ENCODE data around the gene NRSN2. TPM values are rescaled to one million over a fixed set of nuclear protein-coding genes. Genes with fewer than 3 reads are reported as not detected.

NRSN2 gene
- total and polyA plus RNA-seq, 2 of the 4 experiments (the other 2 are of a cell fraction), result 9.9 to 101 TPM

GRCh38 chr20:403582-403957 is 56.7 kb downstream of the NRSN2 start:
- Histone ChIP-seq H4K91ac (ENCODE audit: insufficient read depth, low read depth, low read length) (no peak overlapping the region), H3K4ac (ENCODE audit: low read depth, low read length) (no peak overlapping the region), H3K27ac (ENCODE audit: insufficient read depth, low read length) (no peak overlapping the region), H3K18ac (ENCODE audit: low read depth, low read length) (no peak overlapping the region), H3K4me3 (ENCODE audit: insufficient read depth, low read depth, low read length) (no peak overlapping the region), H3K23ac (ENCODE audit: low read depth, low read length) (no peak overlapping the region), H3K36me3 (ENCODE audit: control insufficient read depth, insufficient read depth, low read length) (peaks cover under 1% of the 10 kb centered on the region), H4K20me1 (ENCODE audit: insufficient read depth, low read length) (no peaks in the 10 kb centered on the region), H3K9me3 (ENCODE audit: control insufficient read depth, insufficient read depth, low read length) (0 out of 2 replicates have a peak, but pooled peaks cover 3% of the 10 kb centered on the region), H2AFZ (replicated peaks; ENCODE audit: low read length, poor library complexity) (no peak overlapping the region), H3K4me2 (ENCODE audit: low read depth, low read length) (no peak overlapping the region), H4K5ac (ENCODE audit: low read depth, low read length) (no peak overlapping the region), H2BK15ac (ENCODE audit: low read depth, low read length) (no peak overlapping the region; the same call in 2 of the 3 replicates), H3K79me1 (ENCODE audit: low read depth in 1 of 2, low read length in 2 of 2) (peaks cover 0 to 4% of the 10 kb centered on the region in 2 experiments; a peak in 3 of 4 replicates), H2AK9ac (replicated peaks; ENCODE audit: low read depth, low read length, poor library complexity) (no peak overlapping the region), H3K4me1 (ENCODE audit: control insufficient read depth, insufficient read depth, low read length) (peaks cover 8% of the 10 kb centered on the region), H2BK5ac (ENCODE audit: low read depth, low read length, poor library complexity, severe bottlenecking) (no peak overlapping the region), H3K56ac (ENCODE audit: extremely low read depth, insufficient read depth, low read length) (no peak overlapping the region), H3K9ac (ENCODE audit: low read depth, low read length) (no peak overlapping the region), H2BK120ac (ENCODE audit: low read depth, low read length) (no peak overlapping the region), H2BK20ac (ENCODE audit: low read depth, low read length) (no peak overlapping the region; the same call in 1 of the 2 replicates), H3K9me1 (ENCODE audit: insufficient read depth, low read length) (no peaks in the 10 kb centered on the region), H2AK5ac (ENCODE audit: low read depth, low read length) (no peak overlapping the region), H3K14ac (replicated peaks; ENCODE audit: low read depth, low read length) (no peak overlapping the region), H4K8ac (ENCODE audit: low read depth in 2 of 2, low read length in 2 of 2) (no peak overlapping the region), H3K27me3 (ENCODE audit: control insufficient read depth, insufficient read depth, low read length) (no peaks in the 10 kb centered on the region)
- BruUV-seq (replicated peaks), result no TSS peak
- dilution Hi-C loops (cut with HindIII; ENCODE audit: low sequenced_read_pairs, unreplicated experiment) (no loop called here), in situ Hi-C loops (cut with MboI; ENCODE audit: low sequenced_read_pairs) (no loop called here), intact Hi-C loops (cut with micrococcal nuclease) (no loop called here)
- ATAC-seq (ENCODE audit: low read depth), result no peak
- 100% methylated on average over 1 of the region's 3 CpGs; no CpG with 5 or more reads in 1 of the 2 experiments for WGBS, 2 experiments (ENCODE audit: extremely low coverage in 2 of 2, insufficient read length in 1 of 2)
- CTCF ChIA-PET, result no interaction called here
- POLR2A ChIA-PET (ENCODE audit: unreplicated experiment), result no interaction called here
- TF ChIP-seq, protein P1, sequence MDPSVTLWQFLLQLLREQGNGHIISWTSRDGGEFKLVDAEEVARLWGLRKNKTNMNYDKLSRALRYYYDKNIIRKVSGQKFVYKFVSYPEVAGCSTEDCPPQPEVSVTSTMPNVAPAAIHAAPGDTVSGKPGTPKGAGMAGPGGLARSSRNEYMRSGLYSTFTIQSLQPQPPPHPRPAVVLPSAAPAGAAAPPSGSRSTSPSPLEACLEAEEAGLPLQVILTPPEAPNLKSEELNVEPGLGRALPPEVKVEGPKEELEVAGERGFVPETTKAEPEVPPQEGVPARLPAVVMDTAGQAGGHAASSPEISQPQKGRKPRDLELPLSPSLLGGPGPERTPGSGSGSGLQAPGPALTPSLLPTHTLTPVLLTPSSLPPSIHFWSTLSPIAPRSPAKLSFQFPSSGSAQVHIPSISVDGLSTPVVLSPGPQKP (IDR thresholded peaks at IDR 0.05; ENCODE audit: borderline replicate concordance, low read depth, low read length), result no peak
- TF ChIP-seq MXI1 (IDR thresholded peaks at IDR 0.05; ENCODE audit: borderline replicate concordance, low read depth, low read length) (no peak), MAFK (IDR thresholded peaks at IDR 0.05; ENCODE audit: low read depth, low read length) (no peak), CHD1 (IDR thresholded peaks at IDR 0.05; ENCODE audit: low read depth, low read length) (no peak), MAZ (IDR thresholded peaks at IDR 0.05; ENCODE audit: borderline replicate concordance, low read depth, low read length) (no peak), POLR2A (IDR thresholded peaks at IDR 0.05; ENCODE audit: low read depth, low read length) (no peak), SMC3 (IDR thresholded peaks at IDR 0.05; ENCODE audit: low read depth, low read length) (no peak), RAD21 (IDR thresholded peaks at IDR 0.05; ENCODE audit: low read length) (no peak), CEBPB (IDR thresholded peaks at IDR 0.05; ENCODE audit: low read depth, low read length) (no peak), RCOR1 (IDR thresholded peaks at IDR 0.05; ENCODE audit: insufficient replicate concordance, low read length) (no peak), RFX5 (IDR thresholded peaks at IDR 0.05; ENCODE audit: low read depth, low read length) (no peak), NFE2L2 (IDR thresholded peaks at IDR 0.05; ENCODE audit: low read depth, low read length) (no peak), BHLHE40 (IDR thresholded peaks at IDR 0.05; ENCODE audit: low read depth, low read length) (no peak), FOS (IDR thresholded peaks at IDR 0.05; ENCODE audit: low read depth, low read length) (no peak)
- TF ChIP-seq, protein P2, sequence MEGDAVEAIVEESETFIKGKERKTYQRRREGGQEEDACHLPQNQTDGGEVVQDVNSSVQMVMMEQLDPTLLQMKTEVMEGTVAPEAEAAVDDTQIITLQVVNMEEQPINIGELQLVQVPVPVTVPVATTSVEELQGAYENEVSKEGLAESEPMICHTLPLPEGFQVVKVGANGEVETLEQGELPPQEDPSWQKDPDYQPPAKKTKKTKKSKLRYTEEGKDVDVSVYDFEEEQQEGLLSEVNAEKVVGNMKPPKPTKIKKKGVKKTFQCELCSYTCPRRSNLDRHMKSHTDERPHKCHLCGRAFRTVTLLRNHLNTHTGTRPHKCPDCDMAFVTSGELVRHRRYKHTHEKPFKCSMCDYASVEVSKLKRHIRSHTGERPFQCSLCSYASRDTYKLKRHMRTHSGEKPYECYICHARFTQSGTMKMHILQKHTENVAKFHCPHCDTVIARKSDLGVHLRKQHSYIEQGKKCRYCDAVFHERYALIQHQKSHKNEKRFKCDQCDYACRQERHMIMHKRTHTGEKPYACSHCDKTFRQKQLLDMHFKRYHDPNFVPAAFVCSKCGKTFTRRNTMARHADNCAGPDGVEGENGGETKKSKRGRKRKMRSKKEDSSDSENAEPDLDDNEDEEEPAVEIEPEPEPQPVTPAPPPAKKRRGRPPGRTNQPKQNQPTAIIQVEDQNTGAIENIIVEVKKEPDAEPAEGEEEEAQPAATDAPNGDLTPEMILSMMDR (conservative IDR thresholded peaks at IDR 0.05; ENCODE audit: low read depth, low read length), result no peak
- TF ChIP-seq, protein P3, sequence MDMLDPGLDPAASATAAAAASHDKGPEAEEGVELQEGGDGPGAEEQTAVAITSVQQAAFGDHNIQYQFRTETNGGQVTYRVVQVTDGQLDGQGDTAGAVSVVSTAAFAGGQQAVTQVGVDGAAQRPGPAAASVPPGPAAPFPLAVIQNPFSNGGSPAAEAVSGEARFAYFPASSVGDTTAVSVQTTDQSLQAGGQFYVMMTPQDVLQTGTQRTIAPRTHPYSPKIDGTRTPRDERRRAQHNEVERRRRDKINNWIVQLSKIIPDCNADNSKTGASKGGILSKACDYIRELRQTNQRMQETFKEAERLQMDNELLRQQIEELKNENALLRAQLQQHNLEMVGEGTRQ (IDR thresholded peaks at IDR 0.05; ENCODE audit: low read depth, low read length), result no peak
- DNase-seq, result no peak

Measured in IMR-90 (cell line).